T-helper 2 cell treated with Interferon-gamma antibody and Interleukin-4, amounts not matched to agents 5 μg/mL and 100 μg/mL, for 36 hours (primary cell): Measurements from ENCODE around the gene PRICKLE4.
"Not testable (repeated sequence)": the region's sequence is repeated elsewhere in the genome, so short reads cannot be mapped to it uniquely, and the experiment has no call there.

Source experiments
- DNase-seq: peaks from one replicate; pipeline ENCODE4 v3.0.0; 2021; ENCODE audit warnings: low spot score
- H3K27ac Mint-ChIP-seq: one replicate; pipeline ENCODE4 v1.8.0; 2021; ENCODE audit warnings: mild to moderate bottlenecking, mixed read lengths
- H3K27me3 Mint-ChIP-seq: one replicate; pipeline ENCODE4 v1.8.0; 2021; ENCODE audit warnings: low read depth, mixed read lengths
- H3K36me3 Mint-ChIP-seq: one replicate; pipeline ENCODE4 v1.8.0; 2021; ENCODE audit warnings: low read depth, mixed read lengths
- H3K4me1 Mint-ChIP-seq: one replicate; pipeline ENCODE4 v1.8.0; 2021; ENCODE audit warnings: low read depth, mixed read lengths
- H3K4me3 Mint-ChIP-seq: one replicate; pipeline ENCODE4 v1.8.0; 2022; ENCODE audit warnings: mild to moderate bottlenecking, moderate library complexity, mixed read lengths
- H3K9me3 Mint-ChIP-seq: one replicate; pipeline ENCODE4 v1.8.0; 2021; ENCODE audit warnings: mixed read lengths

The PRICKLE4 gene

DNA sequence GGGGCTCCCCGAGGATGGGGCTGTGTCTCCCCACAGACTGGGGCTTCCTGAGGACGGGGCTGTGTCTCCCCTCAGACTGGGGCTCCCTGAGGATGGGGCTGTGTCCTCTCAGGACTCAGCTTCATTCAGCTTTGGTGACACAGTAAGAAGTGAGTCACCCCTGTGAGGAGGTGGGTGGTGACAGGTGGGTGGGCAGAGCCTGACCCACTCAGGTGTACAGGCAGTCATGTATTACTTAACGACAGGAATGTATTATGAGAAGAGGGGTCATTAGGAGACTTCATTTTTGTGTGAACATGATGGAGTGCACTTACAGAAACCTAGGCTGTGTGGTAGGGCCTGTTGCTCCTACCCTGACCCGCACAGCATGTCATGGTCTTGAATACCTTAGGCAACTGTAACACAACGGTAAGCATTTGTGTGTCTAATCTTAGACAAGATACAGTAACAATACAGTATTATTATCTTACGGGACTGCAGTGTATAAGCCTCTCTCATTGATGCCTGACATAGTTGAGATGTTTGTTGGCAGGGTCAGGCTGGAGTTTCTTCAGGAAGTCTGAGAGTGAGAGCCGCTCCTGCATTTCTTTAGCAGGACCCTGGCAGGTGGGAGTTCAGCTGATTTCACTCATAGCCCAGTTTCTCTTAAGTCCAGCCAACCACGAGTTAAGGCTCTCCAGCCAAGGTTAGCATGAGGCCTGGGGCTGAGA lies 22.5 kb upstream of the PRICKLE4 start:
- DNase-seq, result no peak
- Mint-ChIP-seq H3K4me3 (no peak overlapping the region), H3K36me3 (no peaks in the 10 kb centered on the region), H3K27ac (no peak overlapping the region), H3K4me1 (no peaks in the 10 kb centered on the region), H3K9me3 (no peaks in the 10 kb centered on the region), H3K27me3 (peaks cover 17% of the 10 kb centered on the region)

DNA sequence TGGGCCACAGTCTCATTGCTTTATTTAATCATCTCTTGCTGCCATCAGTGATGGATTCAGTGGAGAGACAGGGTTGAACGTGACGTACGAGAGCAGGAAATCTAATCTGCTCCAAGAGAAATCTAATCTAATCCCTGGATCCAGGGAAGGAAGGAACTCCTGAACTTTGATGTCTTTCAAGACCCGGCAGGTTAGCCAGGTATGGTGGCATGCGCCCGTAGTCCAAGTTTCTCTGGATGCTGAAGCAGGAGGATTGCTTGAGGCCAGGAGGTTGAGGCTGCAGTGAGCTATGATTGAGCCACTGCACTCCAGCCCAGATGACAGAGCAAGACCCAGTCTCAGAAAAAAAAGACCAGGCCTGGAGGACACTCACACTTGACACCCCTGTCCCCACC lies 21.9 kb upstream of the PRICKLE4 start:
- Mint-ChIP-seq H3K27me3 (peaks cover 11% of the 10 kb centered on the region), H3K9me3 (no peaks in the 10 kb centered on the region), H3K27ac (no peak overlapping the region)

DNA sequence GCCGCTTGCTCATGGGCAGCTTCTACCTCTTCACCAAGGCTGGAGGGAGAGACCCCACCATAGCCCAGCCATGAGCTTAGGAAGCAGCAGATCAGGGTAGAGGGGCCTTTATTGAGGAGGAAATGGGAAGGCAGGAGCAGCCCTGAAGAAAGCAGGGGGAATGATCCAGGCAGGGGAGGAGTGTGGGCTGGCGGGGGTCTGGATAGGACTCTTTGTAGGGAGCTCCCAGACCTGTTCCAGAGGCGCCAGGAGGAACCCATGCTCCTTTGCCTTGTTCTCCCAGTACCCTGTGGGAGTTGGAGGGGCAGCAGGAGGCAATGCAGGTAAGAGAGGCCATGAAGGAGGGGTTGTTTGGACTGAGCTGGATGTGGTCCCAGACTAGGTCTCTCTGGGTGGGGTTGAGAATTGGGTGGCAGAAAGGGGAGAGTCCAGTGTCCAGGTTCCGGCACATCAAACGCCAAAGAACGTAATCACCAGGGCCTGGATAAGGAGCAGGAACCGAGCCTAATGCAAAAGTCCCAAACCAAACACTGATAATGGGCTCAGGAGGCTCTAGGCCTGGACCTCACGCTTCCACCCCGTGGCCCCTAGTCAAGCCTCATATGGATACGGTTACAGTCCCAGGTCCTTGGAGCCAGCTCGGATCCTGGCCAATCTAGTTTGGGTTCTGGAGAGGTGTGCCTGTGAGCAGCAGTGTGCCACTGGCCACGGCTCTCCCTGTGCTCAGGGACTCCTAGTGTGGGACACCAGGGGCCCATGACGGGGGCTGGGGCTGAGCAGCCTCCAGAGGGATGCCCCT lies 21.3 kb upstream of the PRICKLE4 start:
- H3K4me3 Mint-ChIP-seq, result no peak overlapping the region
- H3K27me3 Mint-ChIP-seq, result peaks cover 7% of the 10 kb centered on the region
- no peak overlapping the region for H3K27ac Mint-ChIP-seq
- H3K36me3 Mint-ChIP-seq, result no peaks in the 10 kb centered on the region
- no peaks in the 10 kb centered on the region for H3K4me1 Mint-ChIP-seq
- H3K9me3 Mint-ChIP-seq, result no peaks in the 10 kb centered on the region
- no peak for DNase-seq

More for the DNA sequence above, 21.9 kb upstream of the PRICKLE4 start:
- H3K4me3 Mint-ChIP-seq, result no peak overlapping the region
- DNase-seq, result no peak
- H3K4me1 Mint-ChIP-seq, result no peaks in the 10 kb centered on the region
- no peaks in the 10 kb centered on the region for H3K36me3 Mint-ChIP-seq

DNA sequence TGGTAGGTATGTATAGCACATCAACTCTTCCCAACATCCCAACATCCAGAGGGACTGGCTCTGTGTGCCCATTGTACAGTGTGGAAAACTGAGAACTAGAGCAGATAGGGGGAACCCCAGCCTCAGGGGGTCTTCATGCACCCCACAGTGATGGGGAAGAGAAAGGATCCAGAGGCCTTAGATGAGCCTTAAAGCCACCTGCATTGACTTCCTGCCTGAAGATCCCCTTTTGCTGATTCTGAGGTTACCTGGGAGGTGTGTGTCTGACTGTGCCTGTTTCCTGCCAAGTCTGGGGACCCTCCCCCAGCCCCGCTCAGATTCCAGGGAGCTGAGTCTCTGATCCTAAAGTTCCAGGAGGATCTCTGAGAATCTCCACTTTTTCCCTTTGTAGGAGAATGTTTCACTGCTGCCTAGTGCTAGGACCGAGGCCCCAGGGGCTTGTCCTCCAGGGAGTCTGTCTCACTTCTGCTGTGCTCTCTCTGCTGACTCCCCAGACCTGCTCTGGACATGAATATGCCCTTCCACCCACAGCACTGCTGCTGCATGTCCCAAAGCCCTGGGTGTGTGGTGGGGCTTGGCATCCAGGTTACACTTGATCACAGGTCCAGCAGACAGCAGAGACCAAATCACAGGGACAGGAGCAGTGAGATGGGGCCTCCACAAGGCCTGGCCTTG lies 20.5 kb upstream of the PRICKLE4 start:
- Mint-ChIP-seq H3K36me3 (no peaks in the 10 kb centered on the region), H3K27ac (no peak overlapping the region), H3K9me3 (no peaks in the 10 kb centered on the region), H3K4me3 (no peak overlapping the region), H3K4me1 (no peaks in the 10 kb centered on the region), H3K27me3 (peaks cover 4% of the 10 kb centered on the region)
- DNase-seq, result no peak

DNA sequence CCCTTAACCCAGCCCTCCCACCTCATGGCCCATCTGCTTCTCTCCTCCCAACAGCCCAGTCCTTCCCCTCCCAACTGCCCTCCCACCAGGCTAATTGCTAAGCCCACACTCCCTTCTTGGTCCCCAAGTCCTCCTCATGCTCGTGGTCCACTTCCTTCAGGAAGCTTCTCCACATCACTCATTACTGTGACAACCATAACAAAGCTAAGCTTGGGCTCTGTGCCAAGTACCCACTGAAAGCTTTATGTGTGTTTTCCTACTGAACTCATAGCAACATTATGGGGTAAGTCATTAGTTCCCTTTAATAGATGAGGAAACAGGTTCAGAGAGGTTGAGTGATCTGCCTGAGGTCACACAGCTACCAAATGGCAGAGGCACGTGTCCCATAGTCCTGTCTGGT lies 17.1 kb upstream of the PRICKLE4 start:
- DNase-seq, result no peak
- peaks cover 5% of the 10 kb centered on the region for H3K4me1 Mint-ChIP-seq
- H3K27ac Mint-ChIP-seq, result no peak overlapping the region
- H3K9me3 Mint-ChIP-seq, result no peaks in the 10 kb centered on the region
- H3K36me3 Mint-ChIP-seq, result no peaks in the 10 kb centered on the region
- no peak overlapping the region for H3K4me3 Mint-ChIP-seq
- no peaks in the 10 kb centered on the region for H3K27me3 Mint-ChIP-seq

DNA sequence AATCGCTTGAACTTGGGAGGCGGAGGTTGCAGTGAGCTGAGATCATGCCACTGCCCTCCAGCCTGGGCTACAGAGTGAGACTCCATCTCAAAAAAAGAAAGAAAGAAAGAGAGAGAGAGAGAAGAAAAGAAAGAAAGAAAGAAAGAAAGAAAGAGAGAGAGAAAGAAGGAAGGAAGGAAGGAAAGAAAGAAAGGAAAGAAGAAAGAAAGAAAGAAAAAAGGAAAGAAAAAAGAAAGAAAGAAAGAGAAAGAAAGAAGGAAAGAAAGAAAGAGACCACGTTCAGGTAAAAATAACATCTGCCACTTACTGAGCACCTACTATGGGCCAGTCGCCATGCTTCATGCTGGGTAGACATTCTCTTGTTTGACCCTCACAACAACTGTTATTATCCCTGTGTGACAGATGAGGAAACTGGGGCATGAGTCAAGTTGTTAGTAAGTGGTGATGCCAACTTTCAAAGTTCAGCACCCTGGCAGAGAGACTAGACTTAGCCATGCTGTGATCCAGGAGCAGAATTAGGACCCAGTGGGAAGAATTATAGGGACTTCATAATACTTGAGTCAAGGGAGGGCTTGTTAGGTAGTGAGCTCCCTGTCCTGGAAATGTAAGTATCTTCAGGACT lies 14.4 kb upstream of the PRICKLE4 start:
- not testable (repeated sequence) for H3K27me3 Mint-ChIP-seq, H3K4me3 Mint-ChIP-seq, DNase-seq, H3K9me3 Mint-ChIP-seq, H3K36me3 Mint-ChIP-seq, H3K27ac Mint-ChIP-seq
- peaks cover 13% of the 10 kb centered on the region for H3K4me1 Mint-ChIP-seq

DNA sequence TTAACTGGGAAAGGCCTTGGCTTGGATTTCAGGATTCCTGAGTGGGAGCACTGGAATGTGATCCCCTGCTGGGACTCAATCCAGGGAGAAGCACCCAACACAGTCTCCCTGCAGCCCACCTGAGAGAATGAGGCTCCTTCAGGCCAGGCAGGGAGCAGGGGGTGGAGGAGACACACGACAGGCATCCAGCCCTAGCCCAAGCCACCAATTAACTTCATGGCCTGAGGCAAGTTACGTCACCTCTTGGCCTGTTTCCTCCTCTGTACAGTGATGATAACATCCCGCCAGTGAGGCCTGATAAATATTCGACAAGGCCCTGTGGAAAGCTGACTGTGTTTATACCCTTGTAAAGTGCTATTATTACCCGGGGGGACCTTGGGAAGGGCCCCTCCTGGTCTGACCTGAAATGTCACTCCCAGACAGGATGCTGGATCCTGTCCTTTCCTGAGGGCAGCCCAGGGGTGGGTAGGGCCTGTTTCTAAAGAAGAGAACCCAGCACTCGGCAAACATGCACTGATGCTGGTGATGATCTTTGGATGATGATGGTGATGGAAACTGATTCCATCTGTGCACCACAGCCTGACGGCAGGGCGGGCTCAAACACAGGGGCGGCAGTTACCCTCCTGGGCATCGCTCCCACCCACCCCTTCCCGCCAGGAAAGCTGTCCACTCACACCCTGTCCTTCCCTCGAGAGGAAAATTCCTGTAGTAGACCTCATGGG lies 13.3 kb upstream of the PRICKLE4 start:
- H3K36me3 Mint-ChIP-seq, result peaks cover 4% of the 10 kb centered on the region
- no peak overlapping the region for H3K27ac Mint-ChIP-seq
- no peaks in the 10 kb centered on the region for H3K27me3 Mint-ChIP-seq
- DNase-seq, result no peak
- H3K4me3 Mint-ChIP-seq, result no peak overlapping the region
- peaks cover 13% of the 10 kb centered on the region for H3K4me1 Mint-ChIP-seq
- no peaks in the 10 kb centered on the region for H3K9me3 Mint-ChIP-seq

DNA sequence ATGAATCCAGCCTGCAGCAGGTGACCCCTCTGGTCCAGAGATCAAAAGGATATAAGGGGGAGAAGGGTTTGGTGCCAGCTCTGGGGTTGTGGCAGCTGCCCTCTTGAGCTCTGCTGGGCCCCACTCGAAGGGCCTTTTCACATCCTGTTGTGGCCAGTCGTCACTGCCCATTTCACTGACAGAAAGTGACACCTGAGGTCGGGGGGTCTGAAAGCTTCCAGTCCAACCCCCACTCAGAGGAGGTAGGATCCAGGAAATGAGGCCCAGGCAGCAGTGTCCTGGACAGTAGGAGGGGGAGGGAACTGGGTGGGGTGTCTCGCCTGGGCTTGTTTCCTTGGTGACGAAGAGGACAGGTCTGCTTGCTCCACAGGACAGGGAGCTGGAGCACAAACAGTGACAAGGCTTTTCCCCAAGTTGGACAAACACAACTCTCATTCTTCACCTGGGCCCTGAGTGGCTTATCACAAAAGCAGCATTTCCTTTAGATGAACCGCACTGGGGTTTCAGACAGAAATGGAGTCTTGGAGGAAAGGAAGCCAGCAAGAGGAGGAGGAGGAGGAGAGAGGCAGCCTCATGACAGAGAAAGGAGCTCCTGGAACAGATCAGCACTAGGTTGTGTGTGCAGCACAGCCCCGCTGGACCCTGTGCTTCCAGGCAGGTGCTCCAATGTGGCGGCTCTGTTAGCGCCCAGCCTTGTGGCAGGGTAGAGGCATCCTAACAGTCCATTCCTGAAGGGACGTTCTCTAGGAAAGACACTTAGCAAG lies 11.9 kb upstream of the PRICKLE4 start:
- DNase-seq, result no peak
- Mint-ChIP-seq H3K27me3 (no peaks in the 10 kb centered on the region), H3K4me3 (no peak overlapping the region), H3K9me3 (no peaks in the 10 kb centered on the region), H3K4me1 (peaks cover 13% of the 10 kb centered on the region), H3K27ac (peak overlapping the region; percentile 64), H3K36me3 (peaks cover 7% of the 10 kb centered on the region)

DNA sequence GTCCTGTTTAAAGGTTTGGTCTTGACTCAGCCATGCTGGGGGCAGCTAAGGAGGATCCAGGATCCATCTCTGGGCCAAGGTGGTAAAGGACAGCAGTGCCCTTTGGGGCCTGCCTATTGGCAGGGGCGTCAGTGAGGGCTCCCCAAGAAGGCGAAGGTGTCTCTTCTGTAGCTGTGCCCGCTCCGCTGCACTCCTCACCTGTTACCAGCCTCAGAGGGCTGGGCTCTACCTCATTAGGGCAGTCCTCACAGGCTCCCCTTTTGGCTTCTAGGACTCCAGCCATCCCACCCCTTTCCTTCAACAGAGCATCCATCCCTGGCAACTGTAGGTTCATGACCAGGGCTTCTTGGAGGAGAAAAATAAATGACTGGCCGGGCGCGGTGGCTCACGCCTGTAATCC lies 11.2 kb upstream of the PRICKLE4 start:
- Mint-ChIP-seq H3K4me3 (no peak overlapping the region), H3K4me1 (peaks cover 13% of the 10 kb centered on the region), H3K27ac (peak overlapping the region; percentile 64), H3K9me3 (no peaks in the 10 kb centered on the region), H3K36me3 (peaks cover 7% of the 10 kb centered on the region), H3K27me3 (no peaks in the 10 kb centered on the region)
- DNase-seq, result no peak

DNA sequence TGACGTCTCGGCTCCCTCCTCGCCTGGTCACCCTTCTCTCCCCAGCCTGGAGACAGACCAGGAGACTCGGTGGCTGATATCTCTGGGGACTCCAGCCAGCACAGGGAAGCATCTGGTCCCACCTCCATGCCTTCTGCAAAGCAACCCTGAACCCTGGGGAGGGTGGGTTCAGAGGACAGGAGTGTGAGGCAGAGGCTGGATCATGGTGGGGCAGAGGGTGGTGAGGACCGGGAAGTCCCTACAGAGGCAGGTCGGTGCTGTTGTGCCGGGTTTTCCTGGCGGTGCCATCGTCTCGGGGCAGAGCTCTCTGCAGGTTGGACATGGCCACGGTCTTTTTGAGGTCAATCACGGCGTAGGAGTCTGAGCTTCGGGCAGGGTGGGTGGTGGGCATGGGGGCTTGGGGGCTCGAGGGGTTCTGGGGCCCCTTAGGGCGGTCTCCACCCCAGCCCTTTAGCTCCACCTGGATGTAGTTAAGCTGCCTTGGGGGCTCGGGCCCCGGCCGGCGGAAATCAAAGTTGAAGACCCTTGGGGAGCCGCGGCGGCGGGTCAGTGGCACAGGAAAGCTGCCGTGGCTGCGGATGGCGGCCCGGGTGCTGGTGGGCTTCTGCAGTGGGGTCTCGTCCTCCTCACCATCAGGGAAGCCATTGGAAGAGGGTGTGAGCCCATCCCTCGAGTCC lies 10.1 kb upstream of the PRICKLE4 start:
- H3K27me3 Mint-ChIP-seq, result no peaks in the 10 kb centered on the region
- H3K27ac Mint-ChIP-seq, result no peak overlapping the region
- H3K4me1 Mint-ChIP-seq, result peaks cover 13% of the 10 kb centered on the region
- H3K4me3 Mint-ChIP-seq, result no peak overlapping the region
- H3K36me3 Mint-ChIP-seq, result peaks cover 7% of the 10 kb centered on the region
- no peaks in the 10 kb centered on the region for H3K9me3 Mint-ChIP-seq
- no peak for DNase-seq

DNA sequence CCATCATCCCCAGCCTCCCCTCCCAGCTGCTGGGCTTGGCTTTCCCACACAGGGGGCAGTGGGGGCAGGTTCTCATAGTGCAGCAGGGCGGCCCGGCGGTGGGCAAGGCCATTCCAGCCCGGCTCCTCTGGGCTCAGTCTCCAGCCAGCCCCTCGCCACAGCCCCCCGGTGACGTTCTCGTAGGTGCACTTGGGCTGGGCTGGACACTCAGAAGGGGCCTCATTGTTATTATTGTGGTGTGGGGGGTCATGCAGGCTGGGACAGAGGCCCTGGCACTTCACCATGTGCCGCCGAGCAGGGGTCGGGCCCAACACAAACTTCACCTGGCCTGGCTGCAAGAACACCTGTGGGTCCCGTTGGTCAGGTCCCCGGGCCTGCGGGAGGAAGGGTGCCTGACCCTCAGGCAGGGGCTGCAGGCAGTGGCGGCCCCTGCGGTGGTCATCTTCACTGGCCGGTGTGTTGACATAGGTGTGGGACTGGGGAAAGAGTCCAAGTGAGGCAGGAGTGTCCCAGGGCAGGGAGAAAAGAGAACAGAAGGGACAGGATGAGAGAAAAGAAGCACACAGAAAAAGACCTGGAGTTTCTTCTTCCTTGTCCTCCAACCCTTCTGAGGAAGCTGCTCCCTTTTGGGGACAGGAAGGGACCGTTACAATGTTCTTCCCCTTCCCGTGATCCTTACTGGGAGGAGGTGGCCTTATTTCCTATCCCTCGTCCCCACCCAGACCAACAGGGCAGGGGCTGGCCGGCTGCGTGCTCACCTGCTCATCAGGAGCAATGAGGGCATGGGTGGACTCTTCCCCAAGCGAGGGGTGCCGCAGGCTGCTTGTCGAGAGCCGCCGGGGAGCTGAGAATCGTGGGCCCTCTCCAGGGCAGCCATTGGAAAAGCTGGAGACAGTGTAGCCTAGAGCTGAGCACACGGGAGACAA lies 9.3 kb upstream of the PRICKLE4 start:
- Mint-ChIP-seq H3K4me1 (peaks cover 13% of the 10 kb centered on the region), H3K27ac (no peak overlapping the region), H3K9me3 (no peaks in the 10 kb centered on the region)

DNA sequence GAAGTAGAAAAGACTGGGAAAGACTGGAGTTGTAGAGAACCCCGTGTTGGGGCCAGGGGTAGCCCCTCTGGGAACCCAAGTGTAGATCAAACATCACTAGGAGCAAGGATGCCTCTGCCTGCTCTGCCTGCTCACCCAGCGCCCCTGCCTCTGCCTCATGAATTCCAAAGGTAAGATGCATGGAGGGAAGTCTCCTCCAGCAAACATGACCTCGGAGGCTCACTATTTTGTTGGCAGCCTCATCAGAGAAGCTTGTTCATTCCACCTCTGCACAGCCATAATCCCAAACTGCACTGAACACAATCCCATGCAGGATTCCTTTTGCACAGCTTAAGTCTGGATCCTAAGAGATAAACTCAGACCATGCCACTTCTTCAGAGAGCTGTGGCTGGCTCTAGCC lies 5.7 kb upstream of the PRICKLE4 start:
- Mint-ChIP-seq H3K36me3 (peaks cover 7% of the 10 kb centered on the region), H3K27ac (no peak overlapping the region), H3K9me3 (no peaks in the 10 kb centered on the region), H3K4me3 (no peak overlapping the region), H3K27me3 (no peaks in the 10 kb centered on the region), H3K4me1 (peaks cover 5% of the 10 kb centered on the region)
- DNase-seq, result no peak

More for the DNA sequence above, 9.3 kb upstream of the PRICKLE4 start:
- no peak overlapping the region for H3K4me3 Mint-ChIP-seq
- peaks cover 7% of the 10 kb centered on the region for H3K36me3 Mint-ChIP-seq
- H3K27me3 Mint-ChIP-seq, result no peaks in the 10 kb centered on the region
- no peak for DNase-seq
